SW 1271 (cell line): ENCODE results near the gene ZNF518A.
"Not testable (repeated sequence)": the region's sequence is repeated elsewhere in the genome, so short reads cannot be mapped to it uniquely, and the experiment has no call there.

Source experiments
- DNase-seq, 2 experiments: peaks; one replicate each; lab custom pipeline; 2025; lab: John Stamatoyannopoulos, UW

The ZNF518A gene

GRCh38 chr10:96137567-96137966, 7.5 kb downstream of the ZNF518A start:
- DNase-seq, result no peak

GRCh38 chr10:96138102-96138501, 8.0 kb downstream of the ZNF518A start:
- no peak for DNase-seq

- no peak for DNase-seq
Observed at GRCh38 chr10:96152437-96152836, 22.3 kb downstream of the ZNF518A start.

- DNase-seq, result no peak
Observed at GRCh38 chr10:96153070-96153469, 23.0 kb downstream of the ZNF518A start.

GRCh38 chr10:96165726-96166125, 35.6 kb downstream of the ZNF518A start:
- DNase-seq, result no peak

- DNase-seq, result no peak
Observed at GRCh38 chr10:96168546-96168945, 38.4 kb downstream of the ZNF518A start.

GRCh38 chr10:96170230-96170629, 40.1 kb downstream of the ZNF518A start:
- DNase-seq, result no peak

- no peak for DNase-seq
Observed at GRCh38 chr10:96172666-96173065, 42.6 kb downstream of the ZNF518A start.

- peak in 1 of 2 experiments; percentile 1 for DNase-seq
Observed at GRCh38 chr10:96176985-96177384, 46.9 kb downstream of the ZNF518A start.

GRCh38 chr10:96188421-96188820, 58.3 kb downstream of the ZNF518A start:
- no peak for DNase-seq

GRCh38 chr10:96188916-96189315, 58.8 kb downstream of the ZNF518A start:
- DNase-seq, result no peak

GRCh38 chr10:96189505-96189904, 59.4 kb downstream of the ZNF518A start:
- not testable (repeated sequence) for DNase-seq

- DNase-seq, result no peak
Observed at GRCh38 chr10:96201525-96201924, 71.4 kb downstream of the ZNF518A start.

- no peak for DNase-seq
Observed at GRCh38 chr10:96205580-96205979, 75.5 kb downstream of the ZNF518A start.

GRCh38 chr10:96208271-96208670, 78.2 kb downstream of the ZNF518A start:
- no peak for DNase-seq

GRCh38 chr10:96208946-96209345, 78.8 kb downstream of the ZNF518A start:
- DNase-seq, result no peak

- DNase-seq, result no peak
Observed at GRCh38 chr10:96211764-96212163, 81.7 kb downstream of the ZNF518A start.

- DNase-seq, result no peak
Observed at GRCh38 chr10:96212911-96213310, 82.8 kb downstream of the ZNF518A start.
